GM19238 (cell line): ENCODE results near the gene RBP7.
"Not testable (repeated sequence)": the region's sequence is repeated elsewhere in the genome, so short reads cannot be mapped to it uniquely, and the experiment has no call there.

Experiments used
- DNase-seq: peaks from one replicate; pipeline ENCODE4 v3.0.0; 2011; ENCODE audit warnings: low spot score; ENCODE audit not compliant: insufficient read length

The RBP7 gene

GRCh38 chr1:10028956-10029500 is 32.0 kb downstream of the RBP7 start:
- not testable (repeated sequence) for DNase-seq

GRCh38 chr1:10031461-10031860 is 34.4 kb downstream of the RBP7 start:
- no peak for DNase-seq

DNA sequence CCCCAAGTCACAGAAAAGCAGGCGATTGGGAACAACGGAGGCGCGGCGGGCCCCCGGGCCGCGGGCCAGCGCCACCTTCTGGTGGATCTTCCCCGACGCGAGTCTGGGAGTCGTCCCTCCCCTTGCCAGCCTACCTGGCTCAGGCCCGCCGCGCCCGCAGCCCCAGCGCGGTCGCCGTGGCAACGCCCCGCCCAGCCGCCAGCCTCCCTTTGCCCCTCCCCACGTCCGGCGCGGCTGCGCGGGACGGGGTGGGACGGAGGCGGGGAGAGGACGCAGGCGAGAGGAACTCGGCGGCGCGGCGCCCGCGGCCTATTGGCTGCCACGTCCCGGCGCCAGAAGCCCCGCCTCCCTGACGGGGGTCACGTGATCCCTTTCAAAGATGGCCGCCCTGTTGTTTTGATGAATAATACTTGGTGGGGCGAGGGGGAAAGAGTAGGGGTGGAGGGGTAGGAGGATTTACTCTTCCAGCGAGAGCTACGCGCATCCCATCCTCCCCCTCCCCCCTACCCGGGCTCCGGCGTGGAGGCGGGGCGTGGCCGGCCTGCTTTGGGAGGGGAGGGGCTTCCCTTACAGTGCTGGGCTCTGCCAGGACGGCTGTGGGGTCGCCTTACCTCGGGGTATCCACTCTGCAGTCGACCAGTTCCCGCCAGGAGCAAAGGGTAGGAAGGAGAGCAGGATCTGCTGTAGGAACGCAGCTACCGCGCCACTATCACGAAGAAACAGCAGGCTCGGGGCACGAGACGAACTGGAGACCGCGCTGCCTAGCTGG is 35.7 kb downstream of the RBP7 start, which contains the start of gene UBE4B:
TSS of gene UBE4B (plus strand) at position 369 of the 769 bp plus-strand sequence. CDS start 713 bp downstream, outside the sequence.
- peak; percentile 95 for DNase-seq

DNA sequence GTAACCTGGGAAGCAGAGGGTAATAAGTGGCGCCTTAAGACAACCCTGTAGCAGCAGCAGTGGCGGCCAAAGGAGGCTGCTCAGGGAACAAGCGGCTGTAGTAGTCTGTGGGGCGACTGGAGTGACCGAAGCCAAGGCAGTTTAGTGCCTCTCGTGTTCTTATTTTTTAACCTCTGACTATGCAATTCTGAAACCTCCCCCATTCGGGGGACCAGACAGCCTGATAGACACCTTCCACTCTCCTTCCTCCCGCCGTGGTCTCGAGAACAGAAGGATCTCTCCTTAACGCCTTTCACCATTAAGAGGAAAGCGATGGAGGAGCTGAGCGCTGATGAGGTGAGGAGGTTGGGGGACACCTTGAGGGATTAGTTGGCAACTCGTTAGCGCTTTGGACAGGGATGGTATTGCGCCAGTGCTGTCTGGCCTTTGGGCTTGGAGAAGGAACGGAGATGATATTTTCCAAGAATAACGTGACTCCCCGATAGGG is 36.4 kb downstream of the RBP7 start:
- no peak for DNase-seq

DNA sequence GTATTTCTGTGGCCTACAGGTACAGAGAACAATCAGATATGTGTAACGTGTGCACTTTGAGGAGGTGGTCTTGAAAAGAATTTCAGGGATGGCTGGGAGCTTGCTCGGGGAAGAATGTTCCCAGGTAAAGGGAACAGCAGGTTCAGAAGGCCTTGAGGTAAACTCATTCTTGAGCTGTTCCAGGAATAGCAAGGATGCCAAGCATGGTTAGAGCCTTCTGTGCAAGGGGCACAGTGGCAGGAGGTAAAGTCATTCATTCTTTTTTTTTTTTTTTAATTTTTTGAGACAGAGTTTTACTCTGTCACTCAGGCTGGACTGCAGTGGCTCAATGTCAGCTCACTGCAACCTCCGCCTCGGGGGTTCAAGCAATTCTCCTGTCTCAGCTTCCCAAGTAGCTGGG is 45.7 kb downstream of the RBP7 start:
- no peak for DNase-seq

GRCh38 chr1:10045480-10046355 is 48.7 kb downstream of the RBP7 start:
- no peak for DNase-seq

DNA sequence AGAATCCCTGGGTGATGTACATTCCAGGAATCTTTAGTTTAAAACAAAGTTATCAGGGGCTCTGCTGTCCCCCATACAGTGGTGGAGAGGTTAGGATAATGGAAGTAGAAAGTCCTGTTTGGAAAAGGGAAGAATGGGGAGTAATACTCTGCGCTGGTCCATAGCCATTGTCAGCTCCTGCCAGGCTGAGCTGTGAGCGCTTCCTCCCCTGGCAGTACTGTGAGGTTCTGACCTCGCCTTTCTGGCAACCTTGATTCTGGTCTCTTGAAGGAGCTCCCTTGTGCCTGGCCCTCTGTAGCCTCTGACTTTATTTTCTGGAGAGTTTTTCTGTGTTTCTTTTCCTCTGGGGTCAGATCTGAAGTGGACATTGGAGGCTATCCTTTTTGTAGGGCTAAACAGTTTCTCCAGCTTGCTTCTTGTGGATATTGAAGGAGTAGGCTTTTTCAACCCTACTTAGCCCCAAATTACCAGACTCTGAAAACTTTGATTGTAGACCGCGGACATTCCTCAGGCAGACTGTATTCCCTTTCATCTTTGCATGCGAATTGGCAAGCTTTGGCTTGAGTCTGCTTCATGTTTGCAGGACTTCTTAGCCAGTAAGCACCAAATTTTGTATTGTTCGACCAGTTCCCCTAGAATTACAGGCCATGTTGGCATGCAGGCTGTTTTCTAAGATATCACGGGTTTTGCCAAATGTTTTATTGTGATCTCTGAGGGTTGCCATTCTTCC is 49.5 kb downstream of the RBP7 start:
- DNase-seq = no peak

DNA sequence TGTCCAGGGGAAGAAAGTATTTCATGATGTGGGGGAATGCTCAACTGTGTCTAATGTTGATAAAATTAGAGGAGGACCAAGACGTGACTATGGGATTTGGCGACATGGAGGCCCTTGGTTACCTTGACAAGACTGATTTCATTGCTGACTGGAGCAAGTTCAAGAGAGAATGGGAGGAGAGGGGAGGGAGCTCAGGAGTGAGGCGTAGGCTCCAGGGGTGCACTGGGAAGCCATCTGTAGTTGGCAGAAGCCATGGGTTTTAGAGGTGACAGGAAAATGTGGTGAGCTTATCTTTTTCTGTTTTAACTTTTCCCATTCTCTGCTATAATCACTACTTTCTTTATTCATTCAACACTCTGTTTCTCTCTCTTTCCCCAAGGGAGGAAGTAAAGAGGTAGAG is 51.6 kb downstream of the RBP7 start:
- no peak for DNase-seq

DNA sequence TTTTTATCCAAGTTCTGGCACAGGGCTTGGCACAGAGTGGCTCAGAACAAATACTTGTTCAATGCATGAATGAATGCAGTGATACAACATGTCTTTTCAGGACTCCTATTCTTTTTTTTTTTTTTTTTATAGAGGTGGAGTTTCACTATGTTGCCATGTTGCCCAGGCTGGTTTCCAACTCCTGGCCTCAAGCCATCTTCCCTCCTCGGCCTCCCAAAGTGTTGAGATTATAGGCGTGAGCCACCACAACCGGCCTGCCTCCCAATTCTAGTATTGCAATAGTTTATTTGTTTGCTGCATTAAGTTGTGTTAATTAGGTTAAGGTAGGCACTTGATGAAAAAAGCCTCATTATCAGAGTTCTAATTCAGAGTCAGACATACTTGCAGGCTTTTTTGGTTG is 53.6 kb downstream of the RBP7 start:
- no peak for DNase-seq

DNA sequence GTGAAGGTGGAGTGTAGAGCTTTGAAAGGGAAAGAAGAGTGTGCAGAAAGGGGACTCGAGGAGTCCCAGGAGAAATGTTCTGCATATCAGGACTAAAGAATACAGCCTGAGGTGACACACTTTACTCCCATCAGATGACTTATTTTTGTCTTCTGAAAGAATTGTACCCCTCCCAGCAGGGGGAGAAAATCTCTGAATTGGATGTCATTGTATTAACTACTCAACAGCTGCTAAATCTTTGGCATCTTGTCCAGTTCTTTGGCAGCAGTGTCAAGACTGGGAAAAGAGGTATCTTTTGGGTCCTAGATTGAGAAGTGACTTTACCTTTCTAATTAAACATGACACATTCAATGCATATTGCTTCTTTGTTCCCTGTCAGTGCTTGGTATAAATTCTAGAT is 54.6 kb downstream of the RBP7 start:
- no peak for DNase-seq

- DNase-seq = no peak
These were observed 55.3 kb downstream of the RBP7 start for GRCh38 chr1:10052347-10052746.

DNA sequence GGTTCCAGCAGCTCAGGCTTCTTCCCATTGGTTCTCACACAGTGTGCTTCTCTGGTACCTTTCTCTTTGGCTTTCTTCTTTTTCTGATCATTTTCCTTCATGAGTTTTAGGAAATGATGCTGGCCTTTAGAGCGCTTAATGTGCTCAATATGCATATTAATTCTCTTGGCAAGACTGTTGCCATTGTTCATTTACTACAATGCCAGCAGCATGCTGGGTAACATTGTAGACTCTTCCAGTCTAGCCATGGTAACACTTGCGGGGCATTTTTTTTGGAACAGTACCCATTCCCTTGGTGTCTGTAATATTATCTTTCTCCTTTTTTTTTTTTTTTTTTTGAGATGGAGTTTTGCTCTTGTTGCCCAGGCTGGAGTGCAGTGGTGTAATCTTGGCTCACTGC is 57.4 kb downstream of the RBP7 start:
- no peak for DNase-seq

- DNase-seq = no peak
These were observed 59.6 kb downstream of the RBP7 start for GRCh38 chr1:10056599-10056987.

DNA sequence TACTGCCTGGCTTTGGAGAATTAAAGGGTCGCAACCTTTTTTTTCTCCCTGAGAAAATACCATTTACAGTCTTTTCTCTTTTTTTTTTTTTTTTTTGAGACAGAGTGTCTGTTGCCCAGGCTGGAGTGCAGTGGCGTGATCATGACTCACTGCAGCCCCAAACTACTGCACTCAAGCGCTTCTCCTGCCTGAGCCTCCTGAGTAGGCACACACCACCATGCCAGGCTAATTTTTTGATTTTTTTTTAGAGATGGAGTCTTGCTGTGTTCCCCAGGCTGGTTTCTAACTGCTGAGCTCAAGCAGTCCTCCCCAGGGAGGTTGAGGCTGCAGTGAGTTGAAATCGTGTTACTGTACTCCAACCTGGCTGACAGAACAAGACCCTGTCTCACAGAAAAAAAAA is 60.3 kb downstream of the RBP7 start:
- DNase-seq = no peak

DNA sequence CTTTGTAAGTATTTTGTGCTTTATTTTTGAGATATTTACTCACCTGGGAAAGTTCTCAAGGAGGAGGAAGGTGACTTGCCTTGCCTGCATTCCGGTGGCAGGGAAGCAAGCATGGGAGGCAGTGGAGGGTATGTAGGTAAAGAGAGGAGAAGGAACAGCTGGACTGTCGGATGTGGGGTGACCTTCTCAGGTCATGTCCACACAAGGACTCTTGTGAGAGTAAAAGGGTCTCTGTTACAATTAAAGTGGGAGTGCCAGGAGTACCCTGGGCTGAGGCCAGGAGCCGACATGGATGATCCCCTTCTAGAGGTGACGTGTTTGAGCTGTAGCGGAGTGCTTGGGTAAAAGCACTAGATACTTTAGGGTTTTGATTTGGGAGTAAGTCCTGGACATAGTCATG is 60.8 kb downstream of the RBP7 start:
- DNase-seq = no peak

GRCh38 chr1:10059342-10059718 is 62.3 kb downstream of the RBP7 start:
- no peak for DNase-seq

DNA sequence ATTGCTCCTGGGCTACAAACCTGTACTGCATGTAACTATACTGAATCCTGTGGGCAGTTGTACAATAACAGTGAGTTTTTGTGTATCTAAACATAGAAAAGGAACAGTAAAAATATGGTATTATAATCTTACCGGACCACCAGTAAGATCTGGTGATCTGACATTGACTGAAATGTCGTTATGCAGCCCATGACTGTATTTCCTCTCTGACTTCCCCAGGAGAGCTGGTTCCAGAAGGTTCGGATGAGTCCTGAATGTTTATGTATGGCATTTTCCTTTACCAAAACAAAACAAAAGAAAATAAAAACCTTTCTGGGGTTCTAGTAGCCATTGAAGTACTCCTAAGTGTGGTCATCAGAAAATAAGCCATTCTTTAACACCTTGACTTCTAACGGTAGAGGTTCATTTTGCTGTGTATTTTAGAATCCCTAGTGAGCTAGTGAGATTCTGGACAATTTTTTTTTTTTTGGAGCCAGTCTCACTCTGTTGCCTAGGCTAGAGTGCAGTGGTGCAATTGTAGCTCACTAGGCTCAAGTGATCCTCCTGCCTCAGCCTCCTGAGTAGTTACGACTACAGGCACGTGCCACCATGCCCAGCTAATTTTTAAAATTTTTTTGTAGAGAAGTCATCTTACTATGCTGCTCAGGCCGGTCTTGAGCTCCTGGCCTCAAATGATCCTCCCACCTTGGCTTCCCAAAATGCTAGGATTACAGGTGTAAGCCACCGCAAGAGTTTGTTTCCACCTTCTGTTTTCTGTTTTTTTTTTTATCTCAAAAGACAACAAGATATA is 63.5 kb downstream of the RBP7 start:
- no peak for DNase-seq

GRCh38 chr1:10061276-10061675 is 64.2 kb downstream of the RBP7 start:
- DNase-seq = no peak

DNA sequence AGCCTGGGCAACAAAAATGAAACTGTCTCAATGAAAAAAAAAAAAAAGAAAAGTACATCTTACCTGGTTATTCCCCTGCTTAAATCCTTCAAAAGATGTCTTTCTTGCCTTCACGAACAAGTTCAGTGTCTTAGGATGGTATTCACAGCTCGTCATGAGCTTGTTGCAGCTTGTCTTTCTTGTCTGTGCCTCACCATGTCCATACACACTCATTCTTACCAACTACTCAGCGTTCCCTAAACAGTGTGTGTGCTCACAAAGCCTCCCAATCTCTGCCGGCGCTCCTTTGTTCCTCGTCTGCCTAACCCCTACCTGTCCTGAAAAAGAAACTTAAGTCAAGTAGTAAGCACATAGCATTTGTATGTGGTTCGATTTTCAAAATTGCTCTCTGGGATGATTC is 66.8 kb downstream of the RBP7 start:
- DNase-seq = no peak

DNA sequence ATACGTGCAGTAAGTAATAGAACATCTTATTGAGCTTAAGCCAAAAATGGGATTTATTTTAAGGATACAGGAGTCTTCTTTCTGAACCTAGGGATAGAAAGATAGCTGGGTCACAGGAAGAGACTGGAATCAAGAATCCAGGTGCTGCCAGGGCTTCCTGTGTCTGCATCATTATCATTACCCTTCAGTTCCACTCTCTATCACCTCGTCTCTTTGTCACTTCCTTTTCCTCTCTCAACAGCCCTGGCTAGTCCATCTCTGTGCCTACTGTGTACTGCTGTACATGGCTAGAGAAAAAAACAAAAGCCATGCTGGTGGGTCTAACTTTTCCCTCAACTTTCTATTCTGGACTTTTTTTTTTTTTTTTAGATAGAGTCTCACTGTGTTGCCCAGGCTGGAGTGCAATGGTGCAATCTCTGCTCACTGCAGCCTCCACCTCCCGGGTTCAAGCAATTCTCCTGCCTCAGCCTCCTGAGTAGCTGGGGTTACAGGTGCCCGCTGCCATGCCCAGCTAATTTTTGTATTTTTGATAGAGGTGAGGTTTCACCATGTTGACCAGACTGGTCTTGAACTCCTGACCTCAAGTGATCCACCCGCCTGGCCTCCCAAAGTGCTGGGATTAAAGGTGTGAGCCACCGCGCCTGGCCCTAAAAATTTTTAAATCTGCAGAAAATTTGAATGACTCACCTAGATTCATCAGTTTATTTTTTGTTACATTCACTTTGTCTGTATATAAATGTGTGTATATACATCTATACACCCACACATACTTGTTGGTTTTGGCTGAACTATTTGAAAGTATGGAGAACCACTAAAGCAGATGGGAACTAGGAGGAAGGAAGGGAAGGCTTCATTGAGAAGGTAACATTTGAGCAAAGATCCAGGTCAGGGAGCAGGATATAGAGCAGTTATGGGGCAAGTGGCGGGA is 67.7 kb downstream of the RBP7 start:
- DNase-seq = no peak
